ENCODE measurements around the gene DYNC2H1.

GRCh38 chr11:103085758-103086365 lies 23.4 kb upstream of the DYNC2H1 start:
- TF ChIP-seq CTCF (IDR thresholded peaks at IDR 0.05; ENCODE audit: low read depth, low read length, missing input control), result no peak
- TF ChIP-seq RAD21 (IDR thresholded peaks at IDR 0.05), result no peak
- TF ChIP-seq YY1 (IDR thresholded peaks at IDR 0.05), result no peak
- no peak for TF ChIP-seq NR2F2 (IDR thresholded peaks at IDR 0.05)
- TF ChIP-seq TAF1 (conservative IDR thresholded peaks at IDR 0.05), result no peak
- no peak for TF ChIP-seq REST (IDR thresholded peaks at IDR 0.05)
- TF ChIP-seq ZBTB33 (IDR thresholded peaks at IDR 0.05), result no peak

Data from liver (tissue), 3 donors.